Keratinocyte (primary cell): ENCODE measurements around the gene MYRFL. TPM values are rescaled to one million over a fixed set of nuclear protein-coding genes. Genes with fewer than 3 reads are reported as not detected.

Source experiments
- DNase-seq: peaks from one replicate; pipeline ENCODE4 v3.0.0-alpha.2; 2011; ENCODE audit warnings: low read depth, missing footprints, low spot score
- FAIRE-seq: peaks from 2 replicates; lab custom pipeline; 2011; peaks lifted over from hg19 to GRCh38; lab: Jason Lieb, UNC
- H2AFZ ChIP-seq: 2 replicates; pipeline ENCODE4 v1.6.0; 2012; ENCODE audit warnings: low read length, control low read depth, inconsistent platforms; ENCODE audit not compliant: control insufficient read depth
- H3K27ac ChIP-seq: 2 replicates; pipeline ENCODE4 v1.5.1; 2011; ENCODE audit warnings: low read length; ENCODE audit not compliant: control insufficient read depth, insufficient read depth
- H3K27me3 ChIP-seq: 3 replicates; pipeline ENCODE4 v1.6.0; 2011; ENCODE audit warnings: low read length; ENCODE audit not compliant: control insufficient read depth, insufficient read depth; ENCODE audit errors: extremely low read depth
- H3K36me3 ChIP-seq, 2 experiments: 2 replicates in 1 of 2; 3 replicates in 1 of 2; pipeline ENCODE4 v1.5.1; 2011; ENCODE audit warnings: low read length in 2 of 2, mild to moderate bottlenecking in 1 of 2; ENCODE audit not compliant: control insufficient read depth in 2 of 2, insufficient read depth in 2 of 2; ENCODE audit errors: extremely low read depth in 1 of 2
- H3K4me1 ChIP-seq: 3 replicates; pipeline ENCODE4 v1.5.1; 2011; ENCODE audit warnings: low read length; ENCODE audit not compliant: control insufficient read depth, insufficient read depth; ENCODE audit errors: extremely low read depth
- H3K4me2 ChIP-seq: 3 replicates; pipeline ENCODE4 v1.6.0; 2011; ENCODE audit warnings: low read depth, low read length; ENCODE audit not compliant: control insufficient read depth, insufficient read depth; ENCODE audit errors: extremely low read depth
- H3K4me3 ChIP-seq, 3 experiments: fragments of 200-600 bp in 1 of 3; sonication (generic) in 1 of 3; 2 replicates in 2 of 3; 3 replicates in 1 of 3; pipeline ENCODE4 v1.5.1; 2011 to 2016; ENCODE audit warnings: low read length in 3 of 3, mild to moderate bottlenecking in 3 of 3, control low read depth in 2 of 3, inconsistent platforms in 1 of 3, low read depth in 1 of 3, mixed read lengths in 1 of 3, mixed run types in 1 of 3, moderate library complexity in 1 of 3; ENCODE audit not compliant: control insufficient read depth in 2 of 3, insufficient read depth in 2 of 3; ENCODE audit errors: extremely low read depth in 1 of 3
- H3K79me2 ChIP-seq: 2 replicates; pipeline ENCODE4 v1.6.0; 2012; ENCODE audit warnings: low read length; ENCODE audit not compliant: control insufficient read depth, insufficient read depth
- H3K9ac ChIP-seq: 3 replicates; pipeline ENCODE4 v1.6.0; 2011; ENCODE audit warnings: low read length; ENCODE audit not compliant: control insufficient read depth, insufficient read depth; ENCODE audit errors: extremely low read depth
- H3K9me1 ChIP-seq: 3 replicates; pipeline ENCODE4 v1.6.0; 2011; ENCODE audit warnings: low read length; ENCODE audit not compliant: control insufficient read depth, insufficient read depth; ENCODE audit errors: extremely low read depth
- H3K9me3 ChIP-seq: 2 replicates; pipeline ENCODE4 v1.5.1; 2012; ENCODE audit warnings: low read depth, low read length; ENCODE audit not compliant: control insufficient read depth
- H4K20me1 ChIP-seq: 3 replicates; pipeline ENCODE4 v1.6.0; 2011; ENCODE audit warnings: low read length; ENCODE audit not compliant: control insufficient read depth, insufficient read depth; ENCODE audit errors: extremely low read depth
- CTCF ChIP-seq, 3 experiments: IDR thresholded peaks in 1 of 3; conservative IDR thresholded peaks in 1 of 3; optimal IDR thresholded peaks in 1 of 3; 2 replicates in 2 of 3; 3 replicates in 1 of 3; pipeline versions ENCODE3 to v1.5.1; 2011; ENCODE audit warnings: low read length in 3 of 3, mild to moderate bottlenecking in 3 of 3, moderate library complexity in 2 of 3, control low read depth in 1 of 3, inconsistent platforms in 1 of 3; ENCODE audit not compliant: insufficient read depth in 2 of 3; ENCODE audit errors: extremely low read depth in 1 of 3
- EZH2 ChIP-seq: IDR thresholded peaks from one replicate; pipeline ENCODE4 v1.6.1; 2012; ENCODE audit warnings: inconsistent platforms, mild to moderate bottlenecking, low read length, moderate library complexity
- dilution Hi-C: fragments of 300-500 bp; cut with MboI; formaldehyde crosslinking; loops from one replicate; pipeline ENCODE4 v1.7.0; 2020; ENCODE audit warnings: low sequenced_read_pairs; ENCODE audit not compliant: extremely low pct_ligation_motif_present
- polyA plus RNA-seq, 5 experiments: library from polyadenylated mRNA; depleted of rRNA in 3 of 5; stranded (reverse) in 3 of 5; stranded (forward) in 1 of 5; unstranded in 1 of 5; fragments of >200 nt; gene quantifications; 1 replicate in 1 of 5; 2 replicates in 3 of 5; 3 replicates in 1 of 5; pipeline versions ENCODE4 v1.2.1 to v1.2.3, GENCODE V29; 2011 to 2012; ENCODE audit warnings: missing spikeins in 2 of 5, low read depth in 1 of 5, low replicate concordance in 1 of 5

MYRFL gene
- polyA plus RNA-seq, 1 donor (not counting 4 experiments of a cell fraction or from before 2014, with no cell fraction given): 0.39 TPM

- H3K4me3 ChIP-seq: no peak overlapping the region
- DNase-seq (no peak), FAIRE-seq (no peak)
- H3K27me3 ChIP-seq: no peaks in the 10 kb centered on the region
- H3K79me2 ChIP-seq: no peaks in the 10 kb centered on the region
- no peak for TF ChIP-seq CTCF (optimal IDR thresholded peaks at IDR 0.05 in 1 of 3, IDR thresholded peaks at IDR 0.05 in 1 of 3, conservative IDR thresholded peaks at IDR 0.05 in 1 of 3; ENCODE audit: extremely low read depth in 1 of 3, insufficient read depth in 2 of 3, low read length in 3 of 3)
- no peak for TF ChIP-seq EZH2
- H3K9me1 ChIP-seq: no peaks in the 10 kb centered on the region
- no peaks in the 10 kb centered on the region for H4K20me1 ChIP-seq
- H3K9ac ChIP-seq: no peak overlapping the region
- dilution Hi-C loops: no loop called here
- no peak overlapping the region for H2AFZ ChIP-seq
- no peaks in the 10 kb centered on the region for H3K4me1 ChIP-seq
- no peaks in the 10 kb centered on the region for H3K36me3 ChIP-seq
- no peaks in the 10 kb centered on the region for H3K9me3 ChIP-seq
- no peak overlapping the region for H3K4me2 ChIP-seq
- no peak overlapping the region for H3K27ac ChIP-seq
Measured at GRCh38 chr12:69952890-69953289, 127.9 kb downstream of the MYRFL start.

- Histone ChIP-seq H3K9me3 (no peaks in the 10 kb centered on the region), H3K4me2 (no peak overlapping the region), H3K9ac (no peak overlapping the region), H3K9me1 (no peaks in the 10 kb centered on the region), H3K4me3 (no peak overlapping the region), H3K27ac (no peak overlapping the region), H2AFZ (no peak overlapping the region), H3K27me3 (no peaks in the 10 kb centered on the region), H3K36me3 (no peaks in the 10 kb centered on the region), H3K79me2 (no peaks in the 10 kb centered on the region), H3K4me1 (peaks cover 9% of the 10 kb centered on the region), H4K20me1 (no peaks in the 10 kb centered on the region)
- TF ChIP-seq CTCF (optimal IDR thresholded peaks at IDR 0.05 in 1 of 3, IDR thresholded peaks at IDR 0.05 in 1 of 3, conservative IDR thresholded peaks at IDR 0.05 in 1 of 3; ENCODE audit: extremely low read depth in 1 of 3, insufficient read depth in 2 of 3, low read length in 3 of 3) (no peak), EZH2 (no peak)
- DNase-seq: no peak
- dilution Hi-C loops: no loop called here
- FAIRE-seq: no peak
Measured at GRCh38 chr12:69961246-69961645, 136.2 kb downstream of the MYRFL start.
